Stimulated activated CD8-positive, alpha-beta memory T cell treated with anti-CD3 and anti-CD28 coated beads, Interleukin-4, amount 100 ng/mL, for 1 hour (primary cell): ENCODE measurements around the gene IGFLR1.
"Not testable (repeated sequence)": the region's sequence is repeated elsewhere in the genome, so short reads cannot be mapped to it uniquely, and the experiment has no call there.

ENCODE experiments used
- DNase-seq, 2 donors: peaks; one replicate each; pipeline ENCODE4 v3.0.0-alpha.2; 2020; ENCODE audit warnings: low read depth in 2 of 2, low spot score in 1 of 2

IGFLR1 gene

DNA sequence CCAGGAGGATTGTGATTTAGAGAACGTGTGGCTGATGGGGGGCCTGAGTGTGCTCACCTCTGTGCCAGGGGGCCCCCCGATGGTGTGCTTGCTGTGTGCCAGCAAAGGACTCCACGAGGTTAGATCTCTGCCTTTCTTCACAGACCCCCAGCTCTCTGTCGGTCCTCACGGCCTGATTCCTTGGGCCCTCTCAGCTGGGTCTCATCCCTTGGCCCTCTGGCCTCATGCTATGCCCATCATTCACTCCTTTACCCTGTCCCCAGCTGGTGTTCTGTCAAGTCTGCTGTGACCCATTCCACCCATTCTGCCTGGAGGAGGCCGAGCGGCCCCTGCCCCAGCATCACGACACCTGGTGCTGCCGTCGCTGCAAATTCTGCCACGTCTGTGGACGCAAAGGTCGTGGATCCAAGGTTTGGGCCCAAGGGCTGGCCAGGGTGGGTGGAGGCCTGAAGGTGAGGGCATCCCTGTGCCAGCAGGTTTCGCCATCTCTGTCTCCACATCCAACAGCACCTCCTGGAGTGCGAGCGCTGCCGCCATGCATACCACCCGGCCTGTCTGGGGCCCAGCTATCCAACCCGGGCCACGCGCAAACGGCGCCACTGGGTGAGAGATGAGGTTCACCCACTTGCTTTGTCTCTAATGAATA is 16.9 kb downstream of the IGFLR1 start:
- no peak for DNase-seq

DNA sequence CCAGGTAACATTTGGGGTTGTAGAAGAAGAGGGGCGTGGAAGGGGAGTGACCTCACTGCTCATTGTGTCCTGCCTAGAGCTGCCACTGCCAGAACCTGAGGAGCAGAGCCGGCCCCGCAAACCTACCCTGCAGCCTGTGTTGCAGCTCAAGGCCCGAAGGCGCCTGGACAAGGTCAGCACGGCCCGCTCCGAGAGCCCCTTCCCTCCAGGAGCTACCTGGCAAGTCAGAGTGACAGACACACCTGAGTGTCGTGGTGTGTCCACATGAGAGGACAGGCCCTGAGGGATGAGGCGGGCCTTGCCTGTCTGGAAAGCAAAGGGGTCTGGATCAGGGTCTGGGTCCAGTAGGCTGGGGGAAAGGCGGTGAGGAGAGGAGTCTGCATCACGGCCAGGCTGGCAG is 17.7 kb downstream of the IGFLR1 start:
- no peak for DNase-seq

DNA sequence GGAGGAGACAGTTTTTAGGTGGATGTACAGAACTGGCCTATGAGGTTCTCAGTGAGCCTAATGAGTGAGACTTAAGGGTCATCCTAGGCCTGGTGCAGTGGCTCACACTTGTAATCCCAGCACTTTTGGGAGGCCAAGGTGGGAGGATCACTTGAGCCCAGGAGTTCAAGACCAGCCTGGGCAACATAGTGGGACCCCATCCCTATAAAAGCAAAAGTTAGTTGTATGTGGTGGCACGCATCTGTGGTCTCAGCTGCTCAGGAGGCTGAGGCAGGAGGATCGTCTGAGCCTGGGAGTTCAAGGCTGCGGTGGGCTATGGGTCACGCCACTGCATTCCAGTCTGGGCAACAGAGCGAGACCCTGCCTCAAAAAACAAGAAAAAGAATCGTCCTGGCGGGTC is 18.1 kb downstream of the IGFLR1 start:
- DNase-seq: not testable (repeated sequence)

DNA sequence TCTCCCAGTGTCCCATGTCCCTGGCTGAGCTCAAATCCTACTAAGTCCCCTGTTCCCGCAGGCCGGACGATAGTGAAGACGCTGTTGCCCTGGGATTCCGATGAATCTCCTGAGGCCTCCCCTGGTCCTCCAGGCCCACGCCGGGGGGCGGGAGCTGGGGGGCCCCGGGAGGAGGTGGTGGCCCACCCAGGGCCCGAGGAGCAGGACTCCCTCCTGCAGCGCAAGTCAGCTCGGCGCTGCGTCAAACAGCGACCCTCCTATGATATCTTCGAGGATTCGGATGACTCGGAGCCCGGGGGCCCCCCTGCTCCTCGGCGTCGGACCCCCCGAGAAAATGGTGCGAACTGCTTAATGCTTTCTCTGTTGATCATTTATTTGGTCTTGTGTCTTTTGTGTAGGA is 18.6 kb downstream of the IGFLR1 start:
- no peak for DNase-seq

DNA sequence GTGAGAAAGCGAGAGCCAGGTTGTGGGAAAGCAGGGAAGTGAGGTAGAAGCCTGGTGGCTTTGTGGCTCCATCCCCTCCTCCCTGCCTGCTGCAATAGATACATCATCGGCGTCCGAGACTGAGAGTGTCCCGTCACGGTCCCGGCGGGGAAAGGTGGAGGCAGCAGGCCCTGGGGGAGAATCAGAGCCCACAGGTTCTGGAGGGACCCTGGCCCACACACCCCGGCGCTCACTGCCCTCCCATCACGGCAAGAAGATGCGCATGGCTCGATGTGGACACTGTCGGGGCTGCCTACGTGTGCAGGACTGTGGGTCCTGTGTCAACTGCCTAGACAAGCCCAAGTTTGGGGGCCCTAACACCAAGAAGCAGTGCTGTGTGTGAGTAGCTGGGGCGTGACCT is 19.4 kb downstream of the IGFLR1 start:
- DNase-seq: no peak

DNA sequence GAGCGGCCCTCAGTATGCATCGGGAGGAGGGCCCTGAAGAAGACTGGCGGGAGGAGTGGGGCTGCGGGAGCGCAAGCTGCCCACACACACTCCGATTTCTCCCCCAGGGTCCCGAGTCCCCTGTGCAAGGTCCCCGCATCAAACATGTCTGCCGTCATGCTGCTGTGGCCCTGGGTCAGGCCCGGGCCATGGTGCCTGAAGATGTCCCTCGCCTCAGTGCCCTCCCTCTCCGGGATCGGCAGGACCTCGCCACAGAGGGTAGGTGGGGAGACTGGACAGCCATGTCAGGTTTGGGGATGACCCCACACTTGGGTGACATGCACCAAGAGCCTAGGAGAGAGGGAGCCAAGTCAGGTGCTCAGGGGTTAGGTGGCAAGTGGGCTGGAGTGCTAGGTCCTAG is 19.8 kb downstream of the IGFLR1 start:
- DNase-seq: no peak

DNA sequence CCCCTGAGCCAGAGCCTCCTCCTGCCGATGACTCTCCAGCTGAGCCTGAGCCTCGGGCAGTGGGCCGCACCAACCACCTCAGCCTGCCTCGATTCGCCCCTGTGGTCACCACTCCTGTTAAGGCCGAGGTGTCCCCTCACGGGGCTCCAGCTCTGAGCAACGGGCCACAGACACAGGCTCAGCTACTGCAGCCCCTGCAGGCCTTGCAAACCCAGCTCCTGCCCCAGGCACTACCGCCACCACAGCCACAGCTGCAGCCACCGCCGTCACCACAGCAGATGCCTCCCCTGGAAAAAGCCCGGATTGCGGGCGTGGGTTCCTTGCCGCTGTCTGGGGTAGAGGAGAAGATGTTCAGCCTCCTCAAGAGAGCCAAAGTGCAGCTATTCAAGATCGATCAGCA is 20.9 kb downstream of the IGFLR1 start:
- no peak for DNase-seq

DNA sequence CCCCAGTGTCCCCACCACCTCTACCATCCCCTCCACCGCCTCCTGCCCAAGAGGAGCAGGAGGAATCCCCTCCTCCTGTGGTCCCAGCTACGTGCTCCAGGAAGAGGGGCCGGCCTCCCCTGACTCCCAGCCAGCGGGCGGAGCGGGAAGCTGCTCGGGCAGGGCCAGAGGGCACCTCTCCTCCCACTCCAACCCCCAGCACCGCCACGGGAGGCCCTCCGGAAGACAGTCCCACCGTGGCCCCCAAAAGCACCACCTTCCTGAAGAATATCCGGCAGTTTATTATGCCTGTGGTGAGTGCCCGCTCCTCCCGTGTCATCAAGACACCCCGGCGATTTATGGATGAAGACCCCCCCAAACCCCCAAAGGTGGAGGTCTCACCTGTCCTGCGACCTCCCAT is 21.6 kb downstream of the IGFLR1 start:
- no peak for DNase-seq

DNA sequence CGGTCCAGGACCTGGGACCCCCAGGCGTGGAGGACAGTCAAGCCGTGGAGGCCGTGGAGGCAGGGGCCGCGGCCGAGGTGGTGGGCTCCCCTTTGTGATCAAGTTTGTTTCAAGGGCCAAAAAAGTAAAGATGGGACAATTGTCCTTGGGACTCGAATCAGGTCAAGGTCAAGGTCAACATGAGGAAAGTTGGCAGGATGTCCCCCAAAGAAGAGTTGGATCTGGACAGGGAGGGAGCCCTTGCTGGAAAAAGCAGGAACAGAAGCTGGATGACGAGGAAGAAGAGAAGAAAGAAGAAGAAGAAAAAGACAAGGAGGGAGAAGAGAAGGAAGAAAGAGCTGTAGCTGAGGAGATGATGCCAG is 22.1 kb downstream of the IGFLR1 start:
- DNase-seq: no peak

DNA sequence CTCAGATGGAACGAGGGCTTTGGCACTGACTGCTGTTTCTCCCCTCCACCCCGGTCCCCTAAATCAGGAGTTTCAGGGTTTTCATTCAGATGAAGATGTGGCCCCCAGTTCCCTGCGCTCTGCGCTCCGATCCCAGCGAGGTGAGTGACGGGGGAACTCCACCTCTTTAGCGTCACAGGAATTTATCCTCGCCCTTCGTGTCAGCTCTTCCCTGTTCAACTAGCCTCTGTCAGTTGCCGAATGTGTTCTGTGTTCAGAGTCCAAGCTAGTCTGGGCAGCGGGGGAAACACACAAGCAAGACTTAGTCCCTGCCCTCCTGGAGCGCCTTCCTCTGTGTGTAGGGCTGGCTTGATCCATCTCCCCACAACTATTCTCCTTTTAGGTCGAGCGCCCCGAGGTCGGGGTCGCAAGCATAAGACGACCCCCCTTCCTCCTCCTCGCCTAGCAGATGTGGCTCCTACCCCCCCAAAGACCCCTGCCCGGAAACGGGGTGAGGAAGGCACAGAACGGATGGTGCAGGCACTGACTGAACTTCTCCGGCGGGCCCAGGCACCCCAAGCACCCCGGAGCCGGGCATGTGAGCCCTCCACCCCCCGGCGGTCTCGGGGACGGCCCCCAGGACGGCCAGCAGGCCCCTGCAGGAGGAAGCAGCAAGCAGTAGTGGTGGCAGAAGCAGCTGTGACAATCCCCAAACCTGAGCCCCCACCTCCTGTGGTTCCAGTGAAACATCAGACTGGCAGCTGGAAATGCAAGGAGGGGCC is 22.7 kb downstream of the IGFLR1 start:
- no peak for DNase-seq

DNA sequence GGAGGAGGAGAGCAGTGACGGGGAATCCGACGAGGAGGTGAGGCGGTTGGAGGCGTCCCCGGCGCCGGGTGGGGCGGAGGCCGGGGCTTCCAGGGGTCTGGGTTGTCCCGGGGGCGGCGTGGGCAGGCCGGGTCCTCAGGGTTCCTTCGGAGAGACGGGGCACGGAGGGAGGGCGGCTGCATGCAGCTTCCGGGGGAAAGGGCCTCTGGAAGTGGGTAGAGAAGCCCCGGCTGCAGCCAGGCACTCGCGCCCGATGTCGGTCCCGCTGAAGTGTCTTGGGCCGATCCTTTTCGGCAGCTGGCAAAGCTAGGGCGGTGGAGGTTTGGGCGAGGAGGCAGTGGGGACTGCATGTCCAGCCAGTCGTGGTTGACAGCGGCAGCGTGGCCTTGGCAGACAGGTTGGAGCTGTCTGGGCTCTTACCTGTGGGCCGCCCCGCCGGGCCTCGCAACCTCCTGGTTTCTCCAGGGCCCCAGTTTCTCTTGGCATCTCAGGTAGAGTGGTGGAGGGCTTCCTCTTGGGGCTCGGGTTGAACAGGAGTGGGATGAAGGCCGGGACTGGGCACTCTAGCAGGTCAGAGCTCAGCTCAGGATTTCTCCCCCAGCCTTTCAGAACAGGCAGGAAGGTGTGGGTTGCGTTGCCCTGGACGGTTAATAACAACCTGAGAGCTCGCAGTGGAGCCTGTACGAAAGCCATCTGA is 23.8 kb downstream of the IGFLR1 start:
- DNase-seq: no peak

DNA sequence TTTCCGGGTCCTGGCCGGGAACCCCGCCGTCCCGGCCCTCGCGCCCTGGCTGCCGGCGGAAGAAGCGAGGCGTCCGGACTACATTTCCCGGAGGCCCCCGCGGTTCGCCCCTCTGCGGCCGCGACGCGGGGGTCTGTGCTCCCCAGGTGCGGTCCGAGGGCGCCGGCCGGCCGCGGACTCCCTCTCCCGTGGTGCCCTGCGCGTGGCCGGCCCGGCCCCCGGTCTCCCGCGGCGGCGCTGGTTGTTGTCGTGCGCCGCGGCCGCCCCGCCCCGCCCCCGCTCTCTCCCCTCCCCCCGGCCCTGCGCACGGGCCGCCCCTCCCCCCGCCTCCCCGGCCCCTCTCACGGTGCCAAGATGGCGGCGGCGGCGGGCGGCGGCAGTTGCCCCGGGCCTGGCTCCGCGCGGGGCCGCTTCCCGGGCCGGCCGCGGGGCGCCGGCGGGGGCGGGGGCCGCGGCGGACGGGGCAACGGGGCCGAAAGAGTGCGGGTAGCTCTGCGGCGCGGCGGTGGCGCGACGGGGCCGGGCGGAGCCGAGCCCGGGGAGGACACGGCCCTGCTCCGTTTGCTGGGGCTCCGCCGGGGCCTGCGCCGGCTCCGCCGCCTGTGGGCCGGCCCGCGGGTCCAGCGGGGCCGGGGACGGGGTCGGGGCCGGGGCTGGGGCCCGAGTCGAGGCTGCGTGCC is 24.4 kb downstream of the IGFLR1 start, which contains the start of gene KMT2B:
TSS of gene KMT2B (plus strand) at position 339 of the 680 bp plus-strand sequence. CDS start at position 355, 16 bp downstream.
- peak in 1 of 2 donors; percentile 38 for DNase-seq

DNA sequence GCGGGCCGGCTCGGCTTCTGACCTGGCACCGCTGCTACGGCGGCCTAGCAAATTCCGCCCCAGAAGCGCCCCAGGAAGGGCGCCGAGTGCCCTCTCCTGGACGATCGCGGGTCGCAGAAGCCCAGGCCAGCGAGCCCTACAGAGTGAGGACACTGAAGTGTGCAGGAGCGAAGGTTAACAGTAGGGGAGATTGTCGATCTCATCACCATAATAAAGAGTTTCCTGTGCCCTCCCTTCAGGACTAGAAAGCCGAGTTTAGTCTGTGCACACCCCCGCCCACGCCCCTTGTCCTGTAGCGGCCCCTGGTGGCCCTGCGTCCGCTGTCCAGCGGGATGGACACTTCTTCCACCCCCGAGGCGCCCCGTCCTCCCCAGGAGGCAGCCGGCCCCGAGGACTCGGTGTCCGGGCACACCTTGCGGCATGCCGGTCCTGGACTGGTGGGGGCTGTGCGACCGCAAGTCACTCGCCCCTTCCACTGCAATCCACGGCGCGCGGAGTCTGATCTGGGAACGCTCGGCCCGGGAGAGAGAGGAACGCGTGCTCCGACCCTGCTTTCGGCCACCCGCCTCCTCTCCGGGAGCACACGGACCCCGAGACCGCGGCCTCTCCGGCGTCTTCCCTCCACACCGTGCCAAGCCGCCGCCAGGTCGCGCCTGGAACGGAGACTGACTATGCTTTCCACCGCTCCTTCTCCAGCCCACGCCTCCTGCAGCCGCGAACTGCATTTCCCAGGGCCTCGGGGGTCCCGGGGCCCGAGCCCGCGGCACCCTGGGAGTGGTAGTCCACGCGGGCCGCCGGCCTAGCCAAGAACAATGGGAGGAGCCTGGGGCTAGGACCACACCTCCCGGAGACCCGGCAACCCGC is 25.2 kb downstream of the IGFLR1 start:
- peak; percentile 80 to 94 for DNase-seq

DNA sequence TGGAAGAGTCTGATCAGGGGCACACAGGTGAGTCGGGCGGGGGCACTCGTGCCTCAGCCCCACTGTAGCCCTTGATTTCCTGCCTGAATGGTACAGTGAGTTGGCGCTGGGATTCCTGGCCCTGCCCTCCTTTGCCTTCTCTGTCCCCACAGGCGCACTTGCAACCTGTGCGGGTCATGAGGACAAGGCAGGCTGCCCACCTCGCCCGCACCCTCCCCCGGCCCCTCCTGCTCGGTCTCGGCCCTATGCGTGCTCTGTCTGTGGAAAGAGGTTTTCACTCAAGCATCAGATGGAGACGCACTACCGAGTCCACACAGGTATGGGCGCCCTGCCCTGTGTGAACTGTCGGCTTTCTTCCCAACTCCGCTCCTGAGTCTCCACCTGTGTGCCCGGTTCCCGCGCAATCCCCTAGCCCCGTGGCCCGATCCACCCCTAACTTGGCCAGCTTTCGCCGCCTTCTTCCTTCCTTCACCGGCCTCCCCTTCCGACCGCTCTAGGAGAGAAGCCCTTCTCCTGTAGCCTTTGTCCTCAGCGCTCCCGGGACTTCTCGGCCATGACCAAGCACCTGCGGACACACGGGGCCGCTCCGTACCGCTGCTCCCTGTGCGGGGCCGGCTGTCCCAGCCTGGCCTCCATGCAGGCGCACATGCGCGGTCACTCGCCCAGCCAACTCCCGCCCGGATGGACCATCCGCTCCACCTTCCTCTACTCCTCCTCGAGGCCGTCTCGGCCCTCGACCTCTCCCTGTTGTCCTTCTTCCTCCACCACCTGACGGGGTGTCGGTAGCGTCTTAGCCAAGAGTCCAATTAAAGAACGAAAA is 26.1 kb downstream of the IGFLR1 start:
- DNase-seq: no peak

DNA sequence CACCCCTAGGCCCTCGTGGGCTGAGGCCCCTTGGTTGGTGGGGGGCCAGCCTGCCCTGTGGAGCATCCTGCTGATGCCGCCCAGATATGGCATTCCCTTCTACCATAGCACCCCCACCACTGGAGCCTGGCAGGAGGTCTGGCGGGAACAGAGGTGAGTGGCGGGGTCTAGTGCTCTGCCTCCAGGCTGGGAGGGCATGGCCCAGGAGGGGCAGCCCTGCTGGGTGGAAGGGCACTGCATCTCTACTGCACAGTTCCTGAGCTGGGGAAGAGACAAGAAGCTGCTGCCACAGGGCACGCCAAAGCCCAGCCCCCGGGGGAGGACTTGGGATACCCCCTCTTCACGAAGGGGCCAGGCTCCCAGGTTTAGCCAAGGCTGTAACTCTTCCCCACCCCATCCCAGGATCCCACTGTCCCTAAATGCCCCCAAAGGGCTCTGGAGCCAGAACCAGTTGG is 26.9 kb downstream of the IGFLR1 start:
- DNase-seq: no peak

DNA sequence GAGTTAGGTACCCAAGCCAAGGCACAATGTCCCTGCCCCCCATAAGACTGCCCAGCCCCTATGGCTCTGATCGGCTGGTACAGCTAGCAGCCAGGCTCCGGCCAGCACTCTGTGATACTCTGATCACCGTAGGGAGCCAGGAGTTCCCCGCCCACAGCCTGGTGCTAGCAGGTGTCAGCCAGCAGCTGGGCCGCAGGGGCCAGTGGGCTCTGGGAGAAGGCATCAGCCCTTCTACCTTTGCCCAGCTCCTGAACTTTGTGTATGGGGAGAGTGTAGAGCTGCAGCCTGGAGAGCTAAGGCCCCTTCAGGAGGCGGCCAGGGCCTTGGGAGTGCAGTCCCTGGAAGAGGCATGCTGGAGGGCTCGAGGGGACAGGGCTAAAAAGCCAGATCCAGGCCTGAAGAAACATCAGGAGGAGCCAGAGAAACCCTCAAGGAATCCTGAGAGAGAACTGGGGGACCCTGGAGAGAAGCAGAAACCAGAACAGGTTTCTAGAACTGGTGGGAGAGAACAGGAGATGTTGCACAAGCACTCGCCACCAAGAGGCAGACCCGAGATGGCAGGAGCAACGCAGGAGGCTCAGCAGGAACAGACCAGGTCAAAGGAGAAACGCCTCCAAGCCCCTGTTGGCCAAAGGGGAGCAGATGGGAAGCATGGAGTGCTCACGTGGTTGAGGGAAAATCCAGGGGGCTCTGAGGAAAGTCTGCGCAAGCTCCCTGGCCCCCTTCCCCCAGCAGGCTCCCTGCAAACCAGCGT is 27.5 kb downstream of the IGFLR1 start:
- no peak for DNase-seq

DNA sequence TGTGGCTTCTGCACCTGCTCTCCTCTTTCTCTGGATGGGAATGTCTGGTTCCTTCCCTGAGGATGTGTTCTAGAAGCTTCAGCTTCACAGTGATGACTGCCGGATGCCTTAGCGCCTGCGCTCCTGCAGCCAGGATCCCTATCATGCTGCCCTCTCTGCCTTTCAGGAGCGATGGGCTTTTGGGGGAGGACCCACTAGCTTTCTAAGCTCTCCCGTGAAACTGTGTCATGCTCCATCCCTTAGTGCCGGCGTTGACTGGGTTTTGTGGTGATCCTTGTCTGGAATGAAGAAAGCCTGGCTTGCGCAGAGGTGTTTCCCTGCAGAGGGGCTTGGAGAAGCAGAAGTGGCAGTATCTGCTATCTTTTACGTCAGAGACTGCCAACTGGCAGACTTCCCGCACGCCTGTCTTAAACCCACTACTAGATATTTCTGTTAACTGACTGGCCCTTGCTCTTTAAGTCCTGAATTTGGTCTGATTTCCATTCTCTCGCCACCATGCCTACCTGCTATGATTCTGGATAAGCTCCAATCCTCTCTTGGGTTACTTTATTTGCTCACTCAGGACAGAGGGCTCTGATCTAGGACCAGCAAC is 28.3 kb downstream of the IGFLR1 start:
- DNase-seq: no peak

DNA sequence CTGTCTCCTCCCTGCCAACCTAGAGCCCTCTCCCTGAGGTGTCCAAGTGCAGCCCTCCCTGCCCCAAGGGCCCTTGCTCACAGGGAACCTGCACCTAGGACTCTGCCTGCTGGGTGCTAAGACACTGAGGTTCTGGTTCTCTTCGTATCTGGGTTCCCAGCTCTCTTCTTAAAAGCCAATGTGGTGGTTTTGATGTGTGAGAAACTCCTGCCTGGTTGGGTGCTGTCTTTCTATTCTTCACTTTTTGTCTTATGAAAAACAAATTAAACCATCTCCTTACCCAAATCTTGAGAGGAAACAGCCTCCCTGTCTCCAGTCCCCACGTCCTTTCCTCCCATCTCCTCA is 28.8 kb downstream of the IGFLR1 start:
- no peak for DNase-seq
